PC-9 (cell line): ENCODE data around the gene LAMB1. TPM values are rescaled to one million over a fixed set of nuclear protein-coding genes. Genes with fewer than 3 reads are reported as not detected.

Source experiments
- Bru-seq: library from RNA; stranded (reverse); fragments of 400-500 nt; gene quantifications from one replicate; lab custom pipeline; 2021; lab: Mats Ljungman, UMichigan
- BruChase-seq, 2 experiments: library from RNA; stranded (reverse); fragments of 400-500 nt; gene quantifications; one replicate each; lab custom pipeline; 2021; lab: Mats Ljungman, UMichigan
- BruUV-seq: library from RNA; stranded (reverse); fragments of 400-500 nt; replicated peaks from 2 replicates; lab custom pipeline; 2021; lab: Mats Ljungman, UMichigan
- CTCF ChIA-PET: fragments of 300-600 bp; sonication (Branson Sonifier 250); formaldehyde crosslinking; loops from one replicate; lab custom pipeline; 2022; ENCODE audit warnings: antibody characterized with exemption; lab: Charles Lee
- POLR2A ChIA-PET: fragments of 300-600 bp; sonication (Branson Sonifier 250); formaldehyde crosslinking; loops from one replicate; lab custom pipeline; 2022; ENCODE audit warnings: antibody characterized with exemption; ENCODE audit not compliant: unreplicated experiment; lab: Charles Lee
- DNase-seq, 2 experiments: peaks; one replicate each; pipeline versions ENCODE4 v3.0.0 to v3.0.0-alpha.2; 2015 to 2022; ENCODE audit warnings: mixed read lengths in 1 of 2
- H2AFZ ChIP-seq: fragments of 200-600 bp; sonication (generic); 2 replicates; pipeline ENCODE4 v1.8.1; 2017; ENCODE audit warnings: antibody characterized with exemption
- H3F3A ChIP-seq: fragments of 200-600 bp; sonication (generic); 2 replicates; pipeline ENCODE4 v1.8.1; 2017; ENCODE audit warnings: antibody characterized with exemption, mild to moderate bottlenecking, low read depth; ENCODE audit not compliant: insufficient read depth
- H3K27ac ChIP-seq: fragments of 200-600 bp; sonication (generic); 2 replicates; pipeline ENCODE4 v1.6.1; 2016; ENCODE audit warnings: mixed run types
- H3K27me3 ChIP-seq: fragments of 200-600 bp; sonication (generic); 2 replicates; pipeline ENCODE4 v1.6.1; 2016; ENCODE audit warnings: low read depth, mixed run types; ENCODE audit not compliant: insufficient read depth
- H3K36me3 ChIP-seq: fragments of 200-600 bp; sonication (generic); 2 replicates; pipeline ENCODE4 v1.6.1; 2016; ENCODE audit warnings: low read depth, mixed run types
- H3K4me1 ChIP-seq: fragments of 200-600 bp; sonication (generic); replicated peaks from 2 replicates; pipeline ENCODE4 v1.6.1; 2016; ENCODE audit warnings: mixed run types; ENCODE audit not compliant: insufficient read depth
- H3K4me2 ChIP-seq: fragments of 200-600 bp; sonication (generic); 2 replicates; pipeline ENCODE4 v1.6.1; 2017; ENCODE audit warnings: mixed run types
- H3K4me3 ChIP-seq: fragments of 200-600 bp; sonication (generic); 2 replicates; pipeline ENCODE4 v1.6.1; 2016; ENCODE audit warnings: mixed run types
- H3K79me2 ChIP-seq: fragments of 200-600 bp; sonication (generic); 2 replicates; pipeline ENCODE4 v1.6.1; 2017; ENCODE audit warnings: low read depth, mixed run types
- H3K9me2 ChIP-seq: fragments of 200-600 bp; sonication (generic); 2 replicates; pipeline ENCODE4 v1.8.1; 2017; ENCODE audit warnings: mild to moderate bottlenecking; ENCODE audit not compliant: insufficient read depth
- H3K9me3 ChIP-seq: fragments of 200-600 bp; sonication (generic); 2 replicates; pipeline ENCODE4 v1.8.1; 2016; ENCODE audit warnings: low read depth; ENCODE audit not compliant: insufficient read depth
- H4K20me1 ChIP-seq: fragments of 200-600 bp; sonication (generic); 2 replicates; pipeline ENCODE4 v1.8.1; 2017; ENCODE audit not compliant: insufficient read depth
- CTCF ChIP-seq: fragments of 200-600 bp; sonication (generic); conservative IDR thresholded peaks from 2 replicates; pipeline ENCODE4 v1.6.1; 2017; ENCODE audit warnings: mixed run types, antibody characterized with exemption, mild to moderate bottlenecking, moderate library complexity
- EZH2 ChIP-seq: fragments of 200-600 bp; sonication (generic); IDR thresholded peaks from 2 replicates; pipeline ENCODE4 v1.8.0; 2017; ENCODE audit warnings: antibody characterized with exemption, low read depth
- intact Hi-C: fragments of 100-400 bp; cut with micrococcal nuclease; formaldehyde crosslinking; loops from one replicate; pipeline ENCODE4 v1.10.0; 2022; ENCODE audit not compliant: unreplicated experiment
- long read RNA-seq: library from polyadenylated mRNA; stranded (forward); transcript quantifications from one replicate; pipeline ENCODE4 v2.0.0, GENCODE V29; 2022
- total RNA-seq: library from RNA; stranded (reverse); gene quantifications from 2 replicates; pipeline ENCODE4 v1.2.3, GENCODE V29; 2021

The LAMB1 gene
- total RNA-seq (236 and 242 TPM in 2 replicates), Bru-seq, nascent RNA (percentile 94 among the genes with signal in this experiment), BruChase-seq, experiment 1, labeled RNA remaining after a 2-hour chase (percentile 87 among the genes with signal in this experiment), BruChase-seq, experiment 2, labeled RNA remaining after a 6-hour chase (percentile 89 among the genes with signal in this experiment)
- long read RNA-seq, full-length matches to known transcripts: 51 of 113 reads
- long read RNA-seq, partial matches to known transcripts: 37 of 113 reads
- long read RNA-seq, other reads (novel, unspliced or antisense): 25 of 113 reads

GRCh38 chr7:108002726-108003598 lies at the start of gene LAMB1:
Gene LAMB1, minus strand, starts transcription at chr7:108003161. Its CDS starts 276 bp downstream, at chr7:108002885.
- no peak for TF ChIP-seq EZH2
- no peak for TF ChIP-seq CTCF
- peaks cover 23% of the 10 kb centered on the region; the same call in 1 of the 2 replicates for H3K79me2 ChIP-seq
- no peak within 1 kb of the TSS for H3K27ac ChIP-seq
- no peaks in the 10 kb centered on the region for H3K9me3 ChIP-seq
- H2AFZ ChIP-seq: peak within 1 kb of the TSS; percentile 76
- POLR2A ChIA-PET: interaction anchor here (0.7 to 0.8 kb wide), 2 partner anchors 41 to 262 kb away, joined by 3 read pairs; no protein-coding TSS in a partner anchor
- BruUV-seq: TSS peak; percentile 71
- peak within 1 kb of the TSS; percentile 86 for H3K4me2 ChIP-seq
- CTCF ChIA-PET: interaction anchor here (0.7 kb wide), 2 partner anchors 30 to 500 kb away, joined by 8 to 13 read pairs; no protein-coding TSS in a partner anchor
- H3K36me3 ChIP-seq: no peaks in the 10 kb centered on the region; the same call in 1 of the 2 replicates
- H3K4me1 ChIP-seq: peaks cover 41% of the 10 kb centered on the region
- peak within 1 kb of the TSS; percentile 64 for H3K4me3 ChIP-seq
- no peaks in the 10 kb centered on the region for H3K27me3 ChIP-seq
- H4K20me1 ChIP-seq: no peaks in the 10 kb centered on the region
- DNase-seq: peak; percentile 59 to 89
- intact Hi-C loops: loop anchor here (5.0 kb wide), 1 partner anchor 1231 kb away; no protein-coding TSS in a partner anchor
- H3F3A ChIP-seq: peaks cover 34% of the 10 kb centered on the region
- no peaks in the 10 kb centered on the region for H3K9me2 ChIP-seq

- TF ChIP-seq CTCF (no peak), EZH2 (no peak)
- H3K36me3 ChIP-seq: no peaks in the 10 kb centered on the region
- no peaks in the 10 kb centered on the region for H3K9me2 ChIP-seq
- ChIA-PET POLR2A (no interaction called here), CTCF (interaction anchor here (0.5 to 0.6 kb wide), 2 partner anchors 149 to 392 kb away, joined by 3 read pairs; no protein-coding TSS in a partner anchor)
- no peak overlapping the region for H3K4me3 ChIP-seq
- H3K27me3 ChIP-seq: no peaks in the 10 kb centered on the region
- H4K20me1 ChIP-seq: no peaks in the 10 kb centered on the region
- peaks cover 8% of the 10 kb centered on the region; the same call in 1 of the 2 replicates for H3K4me1 ChIP-seq
- H2AFZ ChIP-seq: no peak overlapping the region
- no peak overlapping the region for H3K27ac ChIP-seq
- intact Hi-C loops: no loop called here
- BruUV-seq: no TSS peak
- H3K4me2 ChIP-seq: no peak overlapping the region
- H3F3A ChIP-seq: no peaks in the 10 kb centered on the region
- H3K9me3 ChIP-seq: no peaks in the 10 kb centered on the region
- DNase-seq: no peak
- H3K79me2 ChIP-seq: no peaks in the 10 kb centered on the region
Measured at GRCh38 chr7:108051454-108051853, 48.5 kb upstream of the LAMB1 start.

GRCh38 chr7:108049962-108050361 lies 47.0 kb upstream of the LAMB1 start:
- H3K4me2 ChIP-seq: no peak overlapping the region
- H3K4me1 ChIP-seq: peaks cover 8% of the 10 kb centered on the region; the same call in 1 of the 2 replicates
- H3K9me3 ChIP-seq: no peaks in the 10 kb centered on the region
- BruUV-seq: no TSS peak
- H3K79me2 ChIP-seq: no peaks in the 10 kb centered on the region
- no peak overlapping the region for H3K27ac ChIP-seq
- H3K36me3 ChIP-seq: no peaks in the 10 kb centered on the region
- POLR2A ChIA-PET: no interaction called here
- H3K27me3 ChIP-seq: no peaks in the 10 kb centered on the region
- H3K9me2 ChIP-seq: no peaks in the 10 kb centered on the region
- H3F3A ChIP-seq: no peaks in the 10 kb centered on the region
- H4K20me1 ChIP-seq: no peaks in the 10 kb centered on the region
- CTCF ChIA-PET: no interaction called here
- no peak overlapping the region for H3K4me3 ChIP-seq
- H2AFZ ChIP-seq: no peak overlapping the region
- intact Hi-C loops: no loop called here
- TF ChIP-seq EZH2: no peak
- no peak for TF ChIP-seq CTCF
- DNase-seq: no peak
